ENCODE results near the gene GMCL2. TPM values are rescaled to one million over a fixed set of nuclear protein-coding genes. Genes with fewer than 3 reads are reported as not detected.
A peak's percentile ranks its signal among the peaks of the same experiment; 100 is the strongest.

GMCL2 gene
- total and polyA plus RNA-seq, 12 donors, result not detected

GRCh38 chr5:178150977-178151734 is 36.0 kb downstream of the GMCL2 start:
- intact Hi-C loops (cut with DNase I), result no loop called here
- peak overlapping the region in 4 of 5 donors; percentile 17 to 50 (median 22) for H3K27ac ChIP-seq
- no peak overlapping the region for H3K4me3 ChIP-seq
- TF ChIP-seq POLR2A (IDR thresholded peaks at IDR 0.05) (peak in 1 of 2 donors; percentile 24), CTCF (IDR thresholded peaks at IDR 0.05) (peak in 1 of 6 experiments; percentile 23)
- H3K36me3 ChIP-seq (replicated peaks in 1 of 2), result peaks cover 0 to 53% of the 10 kb centered on the region in 2 donors
- 39 to 51% (median 45%) methylated on average over 10 to 11 of the region's 11 CpGs for WGBS, 4 donors
- DNase-seq, result peak in 6 of 7 donors; percentile 49 to 78 (median 66)
- no peaks in the 10 kb centered on the region for H3K9me3 ChIP-seq (replicated peaks in 1 of 3)
- H3K27me3 ChIP-seq, result no peaks in the 10 kb centered on the region
- peaks cover 20 to 27% of the 10 kb centered on the region in 2 donors for H3K4me1 ChIP-seq (replicated peaks in 1 of 2)

- Histone ChIP-seq H3K4me1 (replicated peaks in 1 of 2) (peaks cover 20 to 27% of the 10 kb centered on the region in 2 donors), H3K27ac (no peak overlapping the region), H3K27me3 (no peaks in the 10 kb centered on the region), H3K4me3 (no peak overlapping the region), H3K9me3 (replicated peaks in 1 of 3) (no peaks in the 10 kb centered on the region), H3K36me3 (replicated peaks in 1 of 2) (peaks cover 0 to 70% of the 10 kb centered on the region in 2 donors)
- TF ChIP-seq POLR2A (IDR thresholded peaks at IDR 0.05), result no peak
- no peak for TF ChIP-seq CTCF (IDR thresholded peaks at IDR 0.05)
- no peak for DNase-seq
- intact Hi-C loops (cut with DNase I), result loop anchor here in 1 of 2 donors (5.0 kb wide), 1 partner anchor 72 kb away; no protein-coding TSS in a partner anchor
- WGBS, 4 donors, result 79 to 88% (median 83%) methylated on average over 6 to 11 of the region's 11 CpGs
Observed at GRCh38 chr5:178149199-178149932, 37.8 kb downstream of the GMCL2 start.

- Histone ChIP-seq H3K36me3 (replicated peaks in 1 of 2) (peaks cover 0 to 89% of the 10 kb centered on the region in 2 donors), H3K9me3 (replicated peaks in 1 of 3) (no peaks in the 10 kb centered on the region), H3K4me3 (no peak overlapping the region), H3K27ac (no peak overlapping the region), H3K27me3 (no peaks in the 10 kb centered on the region), H3K4me1 (replicated peaks in 1 of 2) (peaks cover 11 to 17% of the 10 kb centered on the region in 2 donors)
- intact Hi-C loops (cut with DNase I), result loop anchor here in 1 of 2 donors (5.0 kb wide), 1 partner anchor 70 kb away; no protein-coding TSS in a partner anchor
- no peak for DNase-seq
- TF ChIP-seq POLR2A (IDR thresholded peaks at IDR 0.05) (no peak), CTCF (IDR thresholded peaks at IDR 0.05) (no peak)
- WGBS, 4 donors, result 83 to 91% (median 88%) methylated on average over 14 to 15 of the region's 15 CpGs
Observed at GRCh38 chr5:178147406-178147805, 39.8 kb downstream of the GMCL2 start.
